Spleen (tissue), 11 donors: Measurements from ENCODE around the gene RIPOR3. TPM values are rescaled to one million over a fixed set of nuclear protein-coding genes. Genes with fewer than 3 reads are reported as not detected.

Experiments used
- DNase-seq: peaks from one replicate; pipeline ENCODE4 v3.0.0-alpha.2; 2020
- H3K27ac ChIP-seq, 8 donors: fragments of 200-600 bp; sonication (generic) in 7 of 8; 1 replicate in 4 of 8; 2 replicates in 4 of 8; pipeline versions ENCODE4 v1.5.0 to v1.8.0; 2016 to 2021; ENCODE audit warnings: inconsistent platforms in 4 of 8, mild to moderate bottlenecking in 4 of 8, moderate library complexity in 1 of 8
- H3K27me3 ChIP-seq, 7 donors: fragments of 200-600 bp; sonication (generic) in 6 of 7; replicated peaks in 1 of 7; 1 replicate in 4 of 7; 2 replicates in 3 of 7; pipeline versions ENCODE4 v1.5.0 to v1.8.0; 2016 to 2021; ENCODE audit warnings: inconsistent platforms in 3 of 7, mild to moderate bottlenecking in 1 of 7
- H3K36me3 ChIP-seq, 6 donors: fragments of 200-600 bp; sonication (generic) in 5 of 6; 1 replicate in 4 of 6; 2 replicates in 2 of 6; pipeline versions ENCODE4 v1.5.0 to v1.8.0; 2016 to 2021; ENCODE audit warnings: inconsistent platforms in 2 of 6
- H3K4me1 ChIP-seq, 6 donors: fragments of 200-600 bp; sonication (generic) in 5 of 6; 1 replicate in 3 of 6; 2 replicates in 3 of 6; pipeline versions ENCODE4 v1.5.0 to v1.8.0; 2016 to 2021; ENCODE audit warnings: inconsistent platforms in 3 of 6
- H3K4me3 ChIP-seq, 8 donors: fragments of 200-600 bp; sonication (generic) in 7 of 8; 1 replicate in 4 of 8; 2 replicates in 4 of 8; pipeline versions ENCODE4 v1.5.0 to v1.8.0; 2016 to 2021; ENCODE audit warnings: inconsistent platforms in 4 of 8, mild to moderate bottlenecking in 4 of 8, moderate library complexity in 2 of 8
- H3K9me3 ChIP-seq, 8 donors: fragments of 200-600 bp; sonication (generic) in 7 of 8; 1 replicate in 4 of 8; 2 replicates in 4 of 8; pipeline versions ENCODE4 v1.5.0 to v1.8.0; 2016 to 2021; ENCODE audit warnings: inconsistent platforms in 4 of 8
- POLR2A ChIP-seq, 3 donors: fragments of 450-650 bp; IDR thresholded peaks; one replicate each; pipeline ENCODE4 v1.5.1; 2017; ENCODE audit warnings: antibody characterized with exemption in 3 of 3, mild to moderate bottlenecking in 1 of 3
- POLR2AphosphoS5 ChIP-seq, 3 donors: sonication (generic); formaldehyde crosslinking; IDR thresholded peaks; one replicate each; pipeline ENCODE4 v1.5.1; 2017; ENCODE audit warnings: antibody characterized with exemption in 3 of 3
- WGBS, 5 donors: extraction: QIAGEN DNeasy Blood & Tissue Kit in 3 of 5; methylation state at CpG; one replicate each; pipeline versions ENCODE4 v1.1.5 to v1.1.7; 2013 to 2018; 5-methylcytosine and 5-hydroxymethylcytosine counted together
- intact Hi-C: fragments of 100-400 bp; cut with DNase I; formaldehyde crosslinking; loops from one replicate; pipeline ENCODE4 v1.15.0; 2023; ENCODE audit warnings: low total_unique reads
- microRNA-seq, 3 donors: library from miRNA; unstranded; fragments of <30 nt; microRNA quantifications; one replicate each; pipeline versions ENCODE4 to v1.1.0, GENCODE V29; 2019 to 2020
- polyA plus RNA-seq, 3 donors: library from polyadenylated mRNA; stranded (reverse); fragments of 200-250 nt; gene quantifications; one replicate each; pipeline ENCODE4 v1.2.1, GENCODE V29; 2013
- small RNA-seq, 4 donors: library from RNA; depleted of rRNA; stranded (forward); fragments of <200 nt; gene quantifications; one replicate each; pipeline ENCODE3, GENCODE V24; 2016
- total RNA-seq, 7 donors: library from RNA; depleted of rRNA in 3 of 7; stranded (reverse); fragments of >200 nt in 3 of 7; fragmentation: NEBNext Ultra II Directional in 4 of 7; extraction: Animal tissue kit (Norgen Biotek cat#: 25700) in 4 of 7; gene quantifications; one replicate each; pipeline versions ENCODE4 v1.1.0 to v1.2.1, GENCODE V29; 2016 to 2021
- TF ChIP-seq, protein P1 (sequence below), 11 experiments: fragments of 200-600 bp in 7 of 11; fragments of 450-650 bp in 4 of 11; sonication (generic) in 4 of 11; IDR thresholded peaks in 8 of 11; conservative IDR thresholded peaks in 3 of 11; 1 replicate in 7 of 11; 2 replicates in 4 of 11; pipeline versions ENCODE4 v1.4.0 to v1.8.0; 2016 to 2021; ENCODE audit warnings: antibody characterized with exemption in 11 of 11, inconsistent platforms in 4 of 11, mild to moderate bottlenecking in 1 of 11
- donor health status: healthy with polysubstance abuse.
- donor health status: DM: no; HTN: no; CAD: no; lungs with moderate emphysema.
- donor health status: DM: no; HTN: no; CAD: no.
- donor health status: Bipolar disorder and iron deficiency.
- donor health status: healthy.
- donor health status: DM: no; HTN: no; CAD: no.
- donor health status: DM: yes; HTN: yes; CAD: no.

RIPOR3 gene
- total and polyA plus RNA-seq, 10 donors = 6.0 to 22.8 (median 13.1) TPM

DNA sequence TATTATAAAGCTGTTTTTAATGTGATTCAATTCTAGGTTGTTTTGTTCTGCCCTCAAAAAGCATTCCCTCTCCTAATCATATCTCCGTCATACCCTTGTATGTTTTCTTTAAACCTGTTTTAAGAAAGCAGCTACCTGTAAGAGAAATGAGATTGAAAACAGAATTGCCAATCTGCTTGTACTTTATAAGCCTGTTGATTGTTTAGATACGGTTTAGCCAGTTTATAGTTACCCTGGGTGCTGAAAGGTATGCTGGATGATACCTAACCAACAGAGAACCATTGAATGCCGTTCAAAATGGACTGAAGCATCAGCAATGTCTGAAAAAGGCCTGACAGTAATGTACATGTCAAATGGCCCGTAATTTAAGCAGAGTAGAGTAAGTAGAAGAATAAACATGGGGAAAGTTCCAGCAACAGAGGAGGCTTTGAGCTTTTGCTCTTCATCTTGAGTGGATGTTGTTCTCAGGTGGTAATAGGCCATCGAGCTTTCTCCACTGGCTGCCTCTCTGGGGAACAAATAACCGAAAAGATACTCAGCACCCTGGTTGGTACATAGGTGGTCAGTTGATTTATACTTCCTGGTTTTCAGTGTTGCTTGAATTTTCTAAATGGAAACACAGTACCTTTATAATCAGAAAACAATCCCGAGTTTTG, 153.7 kb downstream of the RIPOR3 start:
- peaks cover 30 to 100% (median 85%) of the 10 kb centered on the region in 6 donors for H3K4me1 ChIP-seq
- 67 to 74% (median 73%) methylated on average over 7 of the region's 7 CpGs for WGBS, 5 donors
- H3K4me3 ChIP-seq = no peak overlapping the region
- DNase-seq = no peak
- H3K27ac ChIP-seq = peak overlapping the region in 7 of 8 donors; percentile 33 to 88 (median 56)
- intact Hi-C loops = no loop called here
- no peaks in the 10 kb centered on the region for H3K27me3 ChIP-seq
- TF ChIP-seq, protein P1, sequence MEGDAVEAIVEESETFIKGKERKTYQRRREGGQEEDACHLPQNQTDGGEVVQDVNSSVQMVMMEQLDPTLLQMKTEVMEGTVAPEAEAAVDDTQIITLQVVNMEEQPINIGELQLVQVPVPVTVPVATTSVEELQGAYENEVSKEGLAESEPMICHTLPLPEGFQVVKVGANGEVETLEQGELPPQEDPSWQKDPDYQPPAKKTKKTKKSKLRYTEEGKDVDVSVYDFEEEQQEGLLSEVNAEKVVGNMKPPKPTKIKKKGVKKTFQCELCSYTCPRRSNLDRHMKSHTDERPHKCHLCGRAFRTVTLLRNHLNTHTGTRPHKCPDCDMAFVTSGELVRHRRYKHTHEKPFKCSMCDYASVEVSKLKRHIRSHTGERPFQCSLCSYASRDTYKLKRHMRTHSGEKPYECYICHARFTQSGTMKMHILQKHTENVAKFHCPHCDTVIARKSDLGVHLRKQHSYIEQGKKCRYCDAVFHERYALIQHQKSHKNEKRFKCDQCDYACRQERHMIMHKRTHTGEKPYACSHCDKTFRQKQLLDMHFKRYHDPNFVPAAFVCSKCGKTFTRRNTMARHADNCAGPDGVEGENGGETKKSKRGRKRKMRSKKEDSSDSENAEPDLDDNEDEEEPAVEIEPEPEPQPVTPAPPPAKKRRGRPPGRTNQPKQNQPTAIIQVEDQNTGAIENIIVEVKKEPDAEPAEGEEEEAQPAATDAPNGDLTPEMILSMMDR (IDR thresholded peaks at IDR 0.05 in 8 of 11, conservative IDR thresholded peaks at IDR 0.05 in 3 of 11) = no peak
- TF ChIP-seq POLR2AphosphoS5 (IDR thresholded peaks at IDR 0.05) (no peak), POLR2A (IDR thresholded peaks at IDR 0.05) (no peak)
- peaks cover 0 to 13% (median 2%) of the 10 kb centered on the region in 8 donors for H3K9me3 ChIP-seq
- H3K36me3 ChIP-seq = peaks cover 0 to 20% (median 0%) of the 10 kb centered on the region in 6 donors

DNA sequence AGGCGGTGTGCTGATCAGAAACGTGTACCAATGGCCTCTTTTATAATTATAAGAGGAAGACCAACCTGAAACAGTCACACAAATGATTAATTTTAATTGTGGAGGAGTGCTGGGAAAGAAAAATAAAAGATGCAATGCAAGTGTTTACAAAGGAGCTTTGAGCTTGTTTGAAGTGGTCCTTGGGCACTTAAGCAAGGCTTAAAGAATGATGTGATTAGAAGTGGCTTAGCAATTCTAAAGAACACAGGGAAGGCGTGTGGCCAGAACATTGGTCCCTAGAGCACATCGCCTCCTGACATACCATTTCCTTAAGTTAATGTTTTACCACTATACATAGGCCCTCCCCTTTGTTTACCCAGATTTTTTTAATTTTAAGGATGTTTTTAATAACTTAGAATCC, 155.0 kb downstream of the RIPOR3 start:
- 77 to 86% (median 81%) methylated on average over 4 of the region's 4 CpGs for WGBS, 5 donors
- Histone ChIP-seq H3K27me3 (no peaks in the 10 kb centered on the region), H3K4me1 (peaks cover 17 to 100% (median 85%) of the 10 kb centered on the region in 6 donors), H3K4me3 (no peak overlapping the region), H3K27ac (no peak overlapping the region), H3K36me3 (peaks cover 0 to 20% (median 0%) of the 10 kb centered on the region in 6 donors), H3K9me3 (peaks cover 0 to 13% (median 2%) of the 10 kb centered on the region in 8 donors)
- TF ChIP-seq, protein P1 (IDR thresholded peaks at IDR 0.05 in 8 of 11, conservative IDR thresholded peaks at IDR 0.05 in 3 of 11) = no peak
- no peak for TF ChIP-seq POLR2A (IDR thresholded peaks at IDR 0.05)
- TF ChIP-seq POLR2AphosphoS5 (IDR thresholded peaks at IDR 0.05) = no peak
- no peak for DNase-seq
- intact Hi-C loops = no loop called here

Small RNA genes lying within 50 kb of the gene (microRNA-seq; reads per million reads assigned to microRNA genes)
- gene MIR1302-5 (0 reads per million in 3 donors), gene MIR645 (0 reads per million in 3 donors)

Small RNA genes lying within 50 kb of the gene (small RNA-seq; reads per million reads assigned to genes)
- gene MIR1302-5 = 0 reads per million in 4 donors
- gene MIR645 = 0 reads per million in 4 donors
- gene RF00019 = 0 reads per million in 4 donors

Other genes starting within 250 kb of the RIPOR3 start
- 10 to 100 TPM; 60.3 to 84.9 (median 73.5) TPM for gene PTPN1, start 181.2 kb downstream of the RIPOR3 start, total RNA-seq
- gene PTPN1, start 181.2 kb downstream of the RIPOR3 start, polyA plus RNA-seq = 10 to 100 TPM; 20.5 to 42.1 (median 25.0) TPM
- gene PARD6B, start 40.0 kb upstream of the RIPOR3 start, total RNA-seq = 1 to 10 TPM; 3.5 to 7.5 (median 5.0) TPM
- gene PARD6B, start 40.0 kb upstream of the RIPOR3 start, polyA plus RNA-seq = 1 to 10 TPM in 2 of 3 donors, under 1 TPM in 1; 0.97 to 1.1 (median 1.0) TPM
- gene BCAS4, start 103.5 kb upstream of the RIPOR3 start, total RNA-seq = 10 to 100 TPM; 11.8 to 20.9 (median 19.2) TPM
- gene BCAS4, start 103.5 kb upstream of the RIPOR3 start, polyA plus RNA-seq = 10 to 100 TPM; 24.5 to 33.3 (median 29.7) TPM
- gene ADNP, start 239.9 kb upstream of the RIPOR3 start, total RNA-seq = 10 to 100 TPM; 54.2 to 78.8 (median 67.5) TPM
- gene ADNP, start 239.9 kb upstream of the RIPOR3 start, polyA plus RNA-seq = 10 to 100 TPM; 30.6 to 34.3 (median 33.4) TPM